HCT116 (cell line): ENCODE results near the gene CHRNA4. TPM values are rescaled to one million over a fixed set of nuclear protein-coding genes. Genes with fewer than 3 reads are reported as not detected.

Source experiments
- ATAC-seq: fragments of 200-7000 bp; cut with Tn5 transposase; 2 replicates; pipeline ENCODE4 v1.9.1; 2020; ENCODE audit warnings: mild to moderate bottlenecking, moderate library complexity
- BruUV-seq: library from RNA; stranded (reverse); fragments of 400-500 nt; replicated peaks from 2 replicates; lab custom pipeline; 2021; lab: Mats Ljungman, UMichigan
- CTCF ChIA-PET: fragments of 300-600 bp; sonication (Branson Sonifier 250); formaldehyde crosslinking; loops from one replicate; lab custom pipeline; 2021; ENCODE audit warnings: antibody characterized with exemption; lab: Charles Lee
- POLR2A ChIA-PET: fragments of 300-600, 350-600 bp; sonication (Branson Sonifier 250); formaldehyde crosslinking; loops from one replicate; lab custom pipeline; 2021; ENCODE audit warnings: antibody characterized with exemption; lab: Charles Lee
- RAD21 ChIA-PET, 2 experiments: fragments of 300-600 bp; sonication (Branson Sonifier 250); formaldehyde crosslinking; loops; one replicate each; lab custom pipeline; 2023; ENCODE audit warnings: low total read pairs in 2 of 2; ENCODE audit not compliant: uncharacterized antibody in 2 of 2, unreplicated experiment in 2 of 2, low non-redundant PET in 1 of 2; lab: Charles Lee
- DNase-seq: peaks from one replicate; pipeline ENCODE4 v3.0.0-alpha.2; 2010; ENCODE audit warnings: low read depth, low spot score
- H2AFZ ChIP-seq: fragments of 200-600 bp; shearing (Covaris generic), sonication (generic); 2 replicates; pipeline ENCODE4 v1.6.1; 2017; ENCODE audit warnings: low read depth, mixed run types, mixed read lengths, antibody characterized with exemption, low read length; ENCODE audit not compliant: poor library complexity, severe bottlenecking
- H3K27ac ChIP-seq: 2 replicates; pipeline ENCODE4 v1.5.1; 2012; ENCODE audit warnings: low read depth, low read length
- H3K27me3 ChIP-seq: fragments of 200-600 bp; sonication (generic); 2 replicates; pipeline ENCODE4 v1.6.1; 2016; ENCODE audit warnings: mixed run types, low read length, mixed read lengths; ENCODE audit not compliant: insufficient read depth
- H3K36me3 ChIP-seq, 2 experiments: fragments of 200-500 bp in 1 of 2; fragments of 200-600 bp in 1 of 2; sonication (Bioruptor generic) in 1 of 2; sonication (generic) in 1 of 2; 2 replicates each; pipeline versions ENCODE4 v1.5.1 to v1.6.1; 2014 to 2016; ENCODE audit warnings: low read length in 2 of 2, inconsistent platforms in 1 of 2, mixed read lengths in 1 of 2, mixed run types in 1 of 2; ENCODE audit not compliant: insufficient read depth in 2 of 2, control insufficient read depth in 1 of 2
- H3K4me1 ChIP-seq, 2 experiments: fragments of 200-600 bp in 1 of 2; sonication (generic) in 1 of 2; 2 replicates each; pipeline versions ENCODE4 v1.5.1 to v1.6.1; 2012 to 2017; ENCODE audit warnings: low read length in 2 of 2, inconsistent platforms in 1 of 2, mild to moderate bottlenecking in 1 of 2, mixed read lengths in 1 of 2, mixed run types in 1 of 2, moderate library complexity in 1 of 2; ENCODE audit not compliant: insufficient read depth in 2 of 2, control insufficient read depth in 1 of 2
- H3K4me2 ChIP-seq: fragments of 200-600 bp; sonication (generic); 2 replicates; pipeline ENCODE4 v1.6.1; 2017; ENCODE audit warnings: mixed run types, low read length, mixed read lengths
- H3K4me3 ChIP-seq, 2 experiments: fragments of 200-600 bp in 1 of 2; sonication (generic) in 1 of 2; replicated peaks in 1 of 2; 2 replicates each; pipeline ENCODE4 v1.5.1; 2011 to 2016; ENCODE audit warnings: low read length in 2 of 2, control low read depth in 1 of 2, low read depth in 1 of 2, mild to moderate bottlenecking in 1 of 2, mixed read lengths in 1 of 2, mixed run types in 1 of 2
- H3K79me2 ChIP-seq: fragments of 200-600 bp; sonication (generic); 2 replicates; pipeline ENCODE4 v1.6.1; 2017; ENCODE audit warnings: mild to moderate bottlenecking, mixed run types, low read length, moderate library complexity, mixed read lengths; ENCODE audit not compliant: insufficient read depth
- H3K9ac ChIP-seq: fragments of 200-600 bp; sonication (generic); 2 replicates; pipeline ENCODE4 v1.6.1; 2016; ENCODE audit warnings: low read length, mixed read lengths
- H3K9me2 ChIP-seq: fragments of 200-600 bp; sonication (generic), shearing (Covaris generic); 2 replicates; pipeline ENCODE4 v1.6.1; 2017; ENCODE audit warnings: mixed run types, mild to moderate bottlenecking, moderate library complexity; ENCODE audit not compliant: insufficient read depth
- H3K9me3 ChIP-seq, 2 experiments: fragments of 200-500 bp in 1 of 2; fragments of 200-600 bp in 1 of 2; sonication (Bioruptor generic) in 1 of 2; sonication (generic) in 1 of 2; 2 replicates each; pipeline ENCODE4 v1.6.1; 2014 to 2017; ENCODE audit warnings: low read length in 2 of 2, mixed read lengths in 2 of 2, inconsistent platforms in 1 of 2, low read depth in 1 of 2, mild to moderate bottlenecking in 1 of 2, mixed run types in 1 of 2, moderate library complexity in 1 of 2; ENCODE audit not compliant: control insufficient read depth in 1 of 2, insufficient read depth in 1 of 2
- H4K20me1 ChIP-seq: fragments of 200-600 bp; sonication (generic), shearing (Covaris generic); 2 replicates; pipeline ENCODE4 v1.6.1; 2017; ENCODE audit warnings: mixed run types, mild to moderate bottlenecking, moderate library complexity; ENCODE audit not compliant: insufficient read depth
- ATF3 ChIP-seq: IDR thresholded peaks from 2 replicates; pipeline ENCODE4 v1.6.1; 2012
- CBX3 ChIP-seq: IDR thresholded peaks from 2 replicates; pipeline ENCODE4 v1.6.1; 2012; ENCODE audit warnings: low read depth
- CEBPB ChIP-seq: IDR thresholded peaks from 2 replicates; pipeline ENCODE4 v1.6.1; 2012; ENCODE audit warnings: low read depth
- CTCF ChIP-seq, 3 experiments: fragments of 200-600 bp in 1 of 3; sonication (generic) in 1 of 3; IDR thresholded peaks in 2 of 3; conservative IDR thresholded peaks in 1 of 3; 2 replicates each; pipeline ENCODE4 v1.5.1; 2012 to 2017; ENCODE audit warnings: low read depth in 2 of 3, low read length in 2 of 3, antibody characterized with exemption in 1 of 3, borderline replicate concordance in 1 of 3, control low read depth in 1 of 3, mild to moderate bottlenecking in 1 of 3, mixed read lengths in 1 of 3, mixed run types in 1 of 3, moderate library complexity in 1 of 3; ENCODE audit not compliant: insufficient read depth in 1 of 3
- EGR1 ChIP-seq: IDR thresholded peaks from 2 replicates; pipeline ENCODE4 v1.6.1; 2012; ENCODE audit warnings: low read depth
- ELF1 ChIP-seq: IDR thresholded peaks from 2 replicates; pipeline ENCODE4 v1.6.1; 2012; ENCODE audit warnings: low read depth, borderline replicate concordance
- EZH2phosphoT487 ChIP-seq: fragments of 200-600 bp; IDR thresholded peaks from 2 replicates; pipeline ENCODE4 v1.6.1; 2018; ENCODE audit warnings: antibody characterized with exemption, borderline replicate concordance
- FOSL1 ChIP-seq: IDR thresholded peaks from 2 replicates; pipeline ENCODE4 v1.6.1; 2012; ENCODE audit warnings: low read depth
- JUND ChIP-seq: IDR thresholded peaks from 2 replicates; pipeline ENCODE4 v1.6.1; 2012
- RAD21 ChIP-seq: IDR thresholded peaks from 2 replicates; pipeline ENCODE4 v1.6.1; 2012; ENCODE audit warnings: low read depth, mild to moderate bottlenecking
- REST ChIP-seq: IDR thresholded peaks from 2 replicates; pipeline ENCODE4 v1.6.1; 2012; ENCODE audit warnings: low read depth
- SIN3A ChIP-seq: IDR thresholded peaks from 2 replicates; pipeline ENCODE4 v1.6.1; 2012; ENCODE audit warnings: low read depth
- SP1 ChIP-seq: IDR thresholded peaks from 2 replicates; pipeline ENCODE4 v1.6.1; 2012; ENCODE audit warnings: low read depth
- TCF7L2 ChIP-seq: IDR thresholded peaks from 2 replicates; pipeline ENCODE4 v1.7.0; 2011; ENCODE audit warnings: borderline replicate concordance, inconsistent platforms; ENCODE audit not compliant: insufficient read depth, insufficient read length; ENCODE audit errors: extremely low read depth
- YY1 ChIP-seq: IDR thresholded peaks from 2 replicates; pipeline ENCODE4 v1.6.1; 2011; ENCODE audit warnings: low read length, low read depth, moderate library complexity, mild to moderate bottlenecking; ENCODE audit not compliant: insufficient replicate concordance; ENCODE audit errors: extremely low read depth
- ZBTB33 ChIP-seq: IDR thresholded peaks from 2 replicates; pipeline ENCODE4 v1.6.1; 2011; ENCODE audit warnings: mild to moderate bottlenecking, low read length, moderate library complexity; ENCODE audit not compliant: insufficient replicate concordance; ENCODE audit errors: extremely low read depth
- ZNF274 ChIP-seq: fragments of 200-500 bp; sonication (Bioruptor generic); IDR thresholded peaks from 2 replicates; pipeline ENCODE4 v1.6.1; 2014; ENCODE audit warnings: mild to moderate bottlenecking, low read depth, low read length, inconsistent platforms
- intact Hi-C: fragments of 100-400 bp; cut with micrococcal nuclease; formaldehyde crosslinking; loops from 2 replicates; pipeline ENCODE4 v1.10.0; 2022
- total RNA-seq: library from RNA; stranded (reverse); gene quantifications from one replicate; pipeline ENCODE4 v1.2.1, GENCODE V29; 2021; ENCODE audit not compliant: unreplicated experiment

CHRNA4 gene
- total RNA-seq, 1 experiment from 2014 or later: not detected

GRCh38 chr20:63325021-63325471 is 36.1 kb downstream of the CHRNA4 start:
- no peak overlapping the region for H3K4me3 ChIP-seq

More at GRCh38 chr20:63325021-63325471, 36.1 kb downstream of the CHRNA4 start:
- Histone ChIP-seq H3K79me2 (no peaks in the 10 kb centered on the region), H3K4me1 (peaks cover 0 to 8% of the 10 kb centered on the region in 2 experiments; a peak in 2 of 4 replicates), H2AFZ (no peak overlapping the region), H3K36me3 (no peaks in the 10 kb centered on the region), H3K4me2 (no peak overlapping the region), H3K27me3 (no peaks in the 10 kb centered on the region), H4K20me1 (no peaks in the 10 kb centered on the region), H3K9me2 (no peaks in the 10 kb centered on the region), H3K9me3 (no peaks in the 10 kb centered on the region), H3K27ac (no peak overlapping the region), H3K9ac (no peak overlapping the region)
- no peak for DNase-seq
- no TSS peak for BruUV-seq
- POLR2A ChIA-PET: no interaction called here
- ATAC-seq: no peak
- TF ChIP-seq CBX3 (no peak), ZBTB33 (no peak), REST (no peak), EZH2phosphoT487 (no peak), RAD21 (no peak), FOSL1 (no peak), ZNF274 (no peak), ATF3 (no peak), ELF1 (no peak), JUND (no peak), YY1 (no peak), EGR1 (no peak), CTCF (IDR thresholded peaks at IDR 0.05 in 2 of 3, conservative IDR thresholded peaks at IDR 0.05 in 1 of 3; ENCODE audit: borderline replicate concordance in 1 of 3, insufficient read depth in 1 of 3, low read depth in 2 of 3, low read length in 2 of 3) (no peak), SP1 (no peak), CEBPB (no peak), TCF7L2 (no peak), SIN3A (no peak)
- RAD21 ChIA-PET: no interaction called here
- CTCF ChIA-PET: no interaction called here
- intact Hi-C loops: no loop called here
